Endothelial cell of umbilical vein (primary cell): ENCODE measurements around the gene FPR1. TPM values are rescaled to one million over a fixed set of nuclear protein-coding genes. Genes with fewer than 3 reads are reported as not detected.

ENCODE experiments used
- BruUV-seq: library from RNA; stranded (reverse); fragments of 400-500 nt; replicated peaks from 2 replicates; lab custom pipeline; 2021; lab: Mats Ljungman, UMichigan
- CTCF ChIA-PET: fragments of 300-600, 350-600 bp; sonication (Branson Sonifier 250); formaldehyde crosslinking; loops from one replicate; lab custom pipeline; 2021; ENCODE audit warnings: antibody characterized with exemption, inconsistent platforms; lab: Charles Lee
- POLR2A ChIA-PET: fragments of 300-600, 350-600 bp; sonication (Branson Sonifier 250); formaldehyde crosslinking; loops from one replicate; lab custom pipeline; 2021; ENCODE audit warnings: antibody characterized with exemption, inconsistent platforms; lab: Charles Lee
- DNase-seq: peaks from one replicate; pipeline ENCODE4 v3.0.0-alpha.2; 2011; ENCODE audit warnings: low read depth, low spot score
- FAIRE-seq: peaks from 2 replicates; lab custom pipeline; 2011; peaks lifted over from hg19 to GRCh38; lab: Jason Lieb, UNC
- H2AFZ ChIP-seq: 2 replicates; pipeline ENCODE4 v1.6.0; 2012; ENCODE audit warnings: low read depth, low read length, control low read depth, inconsistent platforms
- H3K27ac ChIP-seq: 2 replicates; pipeline ENCODE4 v1.5.1; 2011; ENCODE audit warnings: low read depth, mild to moderate bottlenecking, control low read depth, low read length, moderate library complexity; ENCODE audit not compliant: insufficient read depth
- H3K27me3 ChIP-seq, 2 experiments: 2 replicates each; pipeline versions ENCODE4 v1.6.0 to v1.6.1; 2011; ENCODE audit warnings: low read length in 2 of 2, mixed read lengths in 1 of 2; ENCODE audit not compliant: control insufficient read depth in 2 of 2, insufficient read depth in 2 of 2
- H3K36me3 ChIP-seq, 2 experiments: 2 replicates in 1 of 2; 3 replicates in 1 of 2; pipeline ENCODE4 v1.5.1; 2011; ENCODE audit warnings: low read length in 2 of 2, mild to moderate bottlenecking in 1 of 2, moderate library complexity in 1 of 2; ENCODE audit not compliant: control insufficient read depth in 2 of 2, insufficient read depth in 2 of 2; ENCODE audit errors: extremely low read depth in 1 of 2
- H3K4me1 ChIP-seq: 3 replicates; pipeline ENCODE4 v1.5.1; 2011; ENCODE audit warnings: mild to moderate bottlenecking, low read length; ENCODE audit not compliant: control insufficient read depth, insufficient read depth; ENCODE audit errors: extremely low read depth
- H3K4me2 ChIP-seq: 2 replicates; pipeline ENCODE4 v1.6.1; 2011; ENCODE audit warnings: low read length, control low read depth, mixed read lengths; ENCODE audit not compliant: insufficient read depth
- H3K4me3 ChIP-seq, 3 experiments: fragments of 200-600 bp in 1 of 3; sonication (generic), shearing (Covaris generic) in 1 of 3; replicated peaks in 1 of 3; 2 replicates each; pipeline ENCODE4 v1.5.1; 2011 to 2016; ENCODE audit warnings: control low read depth in 3 of 3, low read length in 3 of 3, mild to moderate bottlenecking in 2 of 3, inconsistent platforms in 1 of 3, low read depth in 1 of 3, moderate library complexity in 1 of 3; ENCODE audit not compliant: insufficient read depth in 1 of 3
- H3K79me2 ChIP-seq: 2 replicates; pipeline ENCODE4 v1.6.0; 2012; ENCODE audit warnings: low read length, inconsistent platforms; ENCODE audit not compliant: control insufficient read depth, insufficient read depth
- H3K9ac ChIP-seq: replicated peaks from 2 replicates; pipeline ENCODE3; 2011; ENCODE audit warnings: low read length, control low read depth; ENCODE audit not compliant: insufficient read depth; ENCODE audit errors: extremely low read depth
- H3K9me1 ChIP-seq: replicated peaks from 3 replicates; pipeline ENCODE4 v1.6.0; 2011; ENCODE audit warnings: mild to moderate bottlenecking, low read length; ENCODE audit not compliant: control insufficient read depth, insufficient read depth; ENCODE audit errors: extremely low read depth
- H3K9me3 ChIP-seq: replicated peaks from 2 replicates; pipeline ENCODE4 v1.5.1; 2012; ENCODE audit warnings: low read length, inconsistent platforms; ENCODE audit not compliant: control insufficient read depth, insufficient read depth
- H4K20me1 ChIP-seq: replicated peaks from 2 replicates; pipeline ENCODE3; 2011; ENCODE audit warnings: mild to moderate bottlenecking, low read length; ENCODE audit not compliant: control insufficient read depth, insufficient read depth; ENCODE audit errors: extremely low read depth
- EZH2 ChIP-seq: IDR thresholded peaks from 2 replicates; pipeline ENCODE4 v1.6.1; 2012; ENCODE audit warnings: borderline replicate concordance, low read depth, mild to moderate bottlenecking, moderate library complexity, low read length, inconsistent platforms; ENCODE audit not compliant: severe bottlenecking
- FOS ChIP-seq: IDR thresholded peaks from 2 replicates; pipeline ENCODE4 v1.6.1; 2011; ENCODE audit warnings: mild to moderate bottlenecking, low read length, moderate library complexity, borderline replicate concordance; ENCODE audit not compliant: insufficient read depth
- GATA2 ChIP-seq: IDR thresholded peaks from 2 replicates; pipeline ENCODE4 v1.7.0; 2011; ENCODE audit warnings: low read depth, mild to moderate bottlenecking, moderate library complexity, mixed read lengths, low read length; ENCODE audit not compliant: insufficient read length, insufficient read depth
- JUN ChIP-seq: IDR thresholded peaks from 2 replicates; pipeline ENCODE4 v1.6.1; 2011; ENCODE audit warnings: borderline replicate concordance, low read depth; ENCODE audit not compliant: insufficient read length, insufficient read depth
- MYC ChIP-seq: IDR thresholded peaks from one replicate; pipeline ENCODE4 v1.6.1; 2011; ENCODE audit warnings: mild to moderate bottlenecking, low read depth, low read length
- POLR2A ChIP-seq: IDR thresholded peaks from 2 replicates; pipeline ENCODE4 v1.6.1; 2012; ENCODE audit warnings: low read depth, mild to moderate bottlenecking, control low read depth, low read length
- POLR2AphosphoS5 ChIP-seq: IDR thresholded peaks from 2 replicates; pipeline ENCODE4 v1.6.1; 2012; ENCODE audit warnings: low read depth, mild to moderate bottlenecking, control low read depth, low read length, moderate library complexity; ENCODE audit not compliant: insufficient read depth
- dilution Hi-C: fragments of 300-500 bp; cut with MboI; formaldehyde crosslinking; loops from one replicate; pipeline ENCODE4 v1.15.0; 2019; ENCODE audit warnings: low sequenced_read_pairs; ENCODE audit not compliant: extremely low pct_ligation_motif_present
- intact Hi-C: fragments of 100-400 bp; cut with micrococcal nuclease; formaldehyde crosslinking; loops from one replicate; pipeline ENCODE4 v1.10.0; 2022
- polyA plus RNA-seq, 4 experiments: library from polyadenylated mRNA; depleted of rRNA in 3 of 4; stranded (reverse) in 3 of 4; unstranded in 1 of 4; fragments of >200 nt; gene quantifications; 2 replicates each; pipeline versions ENCODE4 v1.2.1 to v1.2.3, GENCODE V29; 2011 to 2012; ENCODE audit warnings: missing spikeins in 1 of 4
- total RNA-seq: library from RNA; stranded (reverse); gene quantifications from 2 replicates; pipeline ENCODE4 v1.2.3, GENCODE V29; 2021
- TF ChIP-seq, protein P1 (sequence below), 2 donors: IDR thresholded peaks; 1 replicate in 1 of 2; 2 replicates in 1 of 2; pipeline ENCODE4 v1.5.1; 2011; ENCODE audit warnings: low read length in 2 of 2, mild to moderate bottlenecking in 2 of 2, moderate library complexity in 2 of 2, control low read depth in 1 of 2, inconsistent platforms in 1 of 2, low read depth in 1 of 2; ENCODE audit not compliant: insufficient read depth in 1 of 2; ENCODE audit errors: extremely low read depth in 1 of 2
- TF ChIP-seq, protein P2 (sequence below): IDR thresholded peaks from 2 replicates; pipeline ENCODE4 v1.6.1; 2011; ENCODE audit not compliant: insufficient read depth, insufficient read length

The FPR1 gene
- total and polyA plus RNA-seq, 2 donors (not counting 3 experiments of a cell fraction or from before 2014, with no cell fraction given), result not detected

DNA sequence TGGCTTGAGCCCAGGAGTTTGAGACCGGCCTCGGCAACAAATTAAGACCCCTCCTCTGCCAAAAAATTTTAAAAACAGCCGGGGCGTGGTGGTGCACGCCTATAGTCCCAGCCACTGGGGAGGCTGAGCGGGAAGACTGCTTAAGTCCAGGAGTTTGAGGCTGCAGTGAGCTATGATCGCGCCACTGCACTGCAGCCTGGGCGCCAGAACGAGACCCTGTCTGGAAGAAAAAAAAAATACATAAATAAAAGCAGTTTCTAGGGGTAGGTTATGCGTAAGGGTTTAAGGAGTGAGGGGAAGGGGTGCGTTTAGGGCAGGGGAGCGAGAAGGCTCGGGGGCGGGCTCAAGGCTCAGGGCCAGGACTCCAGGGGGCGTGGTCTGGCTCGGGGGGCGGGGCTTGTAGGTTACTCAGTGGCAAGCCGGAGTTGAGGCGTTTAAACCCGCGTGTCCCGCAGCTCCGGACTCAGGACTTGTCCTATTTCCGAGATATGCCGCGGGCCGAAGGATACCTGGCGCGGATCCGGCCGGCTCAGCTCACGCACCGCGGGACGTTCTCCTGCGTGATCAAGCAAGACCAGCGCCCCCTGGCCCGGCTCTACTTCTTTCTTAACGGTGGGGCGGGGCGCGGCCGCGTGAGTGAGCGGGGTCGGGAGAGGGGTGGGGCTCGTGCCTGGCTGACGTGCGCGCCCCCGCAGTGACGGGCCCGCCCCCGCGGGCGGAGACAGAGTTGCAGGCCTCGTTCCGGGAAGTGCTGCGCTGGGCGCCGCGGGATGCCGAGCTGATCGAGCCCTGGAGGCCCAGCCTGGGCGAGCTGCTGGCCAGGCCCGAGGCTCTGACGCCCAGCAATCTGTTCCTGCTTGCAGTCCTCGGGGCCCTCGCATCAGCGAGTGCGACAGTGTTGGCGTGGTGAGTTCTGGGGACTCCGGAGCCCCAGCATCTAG is 47.8 kb downstream of the FPR1 start:
- Histone ChIP-seq H3K4me2 (peak overlapping the region; percentile 27), H3K9ac (peak overlapping the region; percentile 55), H3K27ac (no peak overlapping the region), H3K79me2 (no peaks in the 10 kb centered on the region), H3K9me3 (no peaks in the 10 kb centered on the region), H3K4me3 (peak overlapping the region in 2 of 3 experiments; percentile 9 to 41), H2AFZ (no peak overlapping the region), H4K20me1 (no peaks in the 10 kb centered on the region), H3K36me3 (peaks cover 20 to 22% of the 10 kb centered on the region in 2 experiments), H3K9me1 (no peaks in the 10 kb centered on the region), H3K27me3 (no peaks in the 10 kb centered on the region), H3K4me1 (peaks cover 2% of the 10 kb centered on the region)
- DNase-seq (peak; percentile 95), FAIRE-seq (peak; percentile 85)
- no TSS peak for BruUV-seq
- CTCF ChIA-PET, result interaction anchor here (0.7 to 2.1 kb wide), 7 partner anchors 12 to 305 kb away, joined by 3 to 20 read pairs (median 4); no protein-coding TSS in a partner anchor
- POLR2A ChIA-PET, result interaction anchor here (0.5 to 0.9 kb wide), 2 partner anchors 15 to 23 kb away, joined by 3 to 4 read pairs; no protein-coding TSS in a partner anchor
- dilution Hi-C loops, result no loop called here
- peak; percentile 90 for TF ChIP-seq POLR2AphosphoS5
- TF ChIP-seq JUN, result no peak
- no peak for TF ChIP-seq MYC
- TF ChIP-seq EZH2, result no peak
- TF ChIP-seq GATA2, result no peak
- TF ChIP-seq FOS, result no peak
- peak; percentile 81 for TF ChIP-seq POLR2A
- TF ChIP-seq, protein P1, sequence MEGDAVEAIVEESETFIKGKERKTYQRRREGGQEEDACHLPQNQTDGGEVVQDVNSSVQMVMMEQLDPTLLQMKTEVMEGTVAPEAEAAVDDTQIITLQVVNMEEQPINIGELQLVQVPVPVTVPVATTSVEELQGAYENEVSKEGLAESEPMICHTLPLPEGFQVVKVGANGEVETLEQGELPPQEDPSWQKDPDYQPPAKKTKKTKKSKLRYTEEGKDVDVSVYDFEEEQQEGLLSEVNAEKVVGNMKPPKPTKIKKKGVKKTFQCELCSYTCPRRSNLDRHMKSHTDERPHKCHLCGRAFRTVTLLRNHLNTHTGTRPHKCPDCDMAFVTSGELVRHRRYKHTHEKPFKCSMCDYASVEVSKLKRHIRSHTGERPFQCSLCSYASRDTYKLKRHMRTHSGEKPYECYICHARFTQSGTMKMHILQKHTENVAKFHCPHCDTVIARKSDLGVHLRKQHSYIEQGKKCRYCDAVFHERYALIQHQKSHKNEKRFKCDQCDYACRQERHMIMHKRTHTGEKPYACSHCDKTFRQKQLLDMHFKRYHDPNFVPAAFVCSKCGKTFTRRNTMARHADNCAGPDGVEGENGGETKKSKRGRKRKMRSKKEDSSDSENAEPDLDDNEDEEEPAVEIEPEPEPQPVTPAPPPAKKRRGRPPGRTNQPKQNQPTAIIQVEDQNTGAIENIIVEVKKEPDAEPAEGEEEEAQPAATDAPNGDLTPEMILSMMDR (IDR thresholded peaks at IDR 0.05; ENCODE audit: extremely low read depth in 1 of 2, insufficient read depth in 1 of 2, low read depth in 1 of 2, low read length in 2 of 2), result peak; percentile 35 to 66
- TF ChIP-seq, protein P2, sequence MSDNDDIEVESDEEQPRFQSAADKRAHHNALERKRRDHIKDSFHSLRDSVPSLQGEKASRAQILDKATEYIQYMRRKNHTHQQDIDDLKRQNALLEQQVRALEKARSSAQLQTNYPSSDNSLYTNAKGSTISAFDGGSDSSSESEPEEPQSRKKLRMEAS, result no peak
- intact Hi-C loops, result loop anchor here (1.0 kb wide), 1 partner anchor 15 kb away; no protein-coding TSS in a partner anchor
